H1 (cell line): ENCODE results near the gene CIC. TPM values are rescaled to one million over a fixed set of nuclear protein-coding genes. Genes with fewer than 3 reads are reported as not detected.

Experiments
- CTCF ChIA-PET: fragments of 300-600 bp; sonication (Branson Sonifier 250); formaldehyde crosslinking; loops from one replicate; lab custom pipeline; 2021; ENCODE audit not compliant: partially characterized antibody; lab: Charles Lee
- POLR2A ChIA-PET: fragments of 300-600 bp; sonication (Branson Sonifier 250); formaldehyde crosslinking; loops from one replicate; lab custom pipeline; 2021; ENCODE audit warnings: inconsistent platforms; ENCODE audit not compliant: partially characterized antibody; lab: Charles Lee
- DNase-seq, 2 experiments: peaks; one replicate each; pipeline versions ENCODE4 v3.0.0 to v3.0.0-alpha.2; 2010 to 2022; ENCODE audit warnings: low spot score in 2 of 2, low read depth in 1 of 2, mixed read lengths in 1 of 2
- FAIRE-seq: peaks from 2 replicates; lab custom pipeline; 2011; peaks lifted over from hg19 to GRCh38; lab: Jason Lieb, UNC
- H2AFZ ChIP-seq: 2 replicates; pipeline ENCODE4 v1.8.1; 2012; ENCODE audit warnings: low read length, inconsistent platforms
- H2AK5ac ChIP-seq: 2 replicates; pipeline ENCODE4 v1.6.1; 2013; ENCODE audit warnings: low read depth, low read length
- H2BK120ac ChIP-seq: replicated peaks from 2 replicates; pipeline ENCODE3; 2013; ENCODE audit warnings: low read depth, low read length, inconsistent platforms
- H2BK12ac ChIP-seq: 2 replicates; pipeline ENCODE4 v1.6.1; 2013; ENCODE audit warnings: low read depth, low read length
- H2BK15ac ChIP-seq: 2 replicates; pipeline ENCODE4 v1.6.1; 2013; ENCODE audit warnings: low read length
- H2BK20ac ChIP-seq: 2 replicates; pipeline ENCODE4 v1.6.1; 2013; ENCODE audit warnings: low read length
- H2BK5ac ChIP-seq: 2 replicates; pipeline ENCODE4 v1.6.1; 2013; ENCODE audit warnings: low read depth, low read length
- H3K14ac ChIP-seq: 2 replicates; pipeline ENCODE4 v1.6.1; 2013; ENCODE audit warnings: inconsistent platforms; ENCODE audit not compliant: insufficient read length
- H3K18ac ChIP-seq: 2 replicates; pipeline ENCODE4 v1.6.1; 2013; ENCODE audit warnings: low read length; ENCODE audit errors: extremely low read depth
- H3K23ac ChIP-seq: 2 replicates; pipeline ENCODE4 v1.6.1; 2013; ENCODE audit warnings: inconsistent platforms; ENCODE audit not compliant: insufficient read length
- H3K23me2 ChIP-seq: 2 replicates; pipeline ENCODE4 v1.6.1; 2013; ENCODE audit warnings: low read depth, low read length
- H3K27ac ChIP-seq: 2 replicates; pipeline ENCODE4 v1.6.1; 2011; ENCODE audit warnings: low read depth, low read length, inconsistent platforms
- H3K27me3 ChIP-seq, 4 experiments: replicated peaks in 1 of 4; 1 replicate in 1 of 4; 2 replicates in 3 of 4; pipeline versions ENCODE4 v1.6.1 to v1.8.1; 2011 to 2013; ENCODE audit warnings: low read length in 3 of 4, mild to moderate bottlenecking in 3 of 4, inconsistent platforms in 2 of 4, mixed read lengths in 2 of 4, moderate library complexity in 1 of 4; ENCODE audit not compliant: control insufficient read depth in 3 of 4, insufficient read depth in 3 of 4; ENCODE audit errors: extremely low read depth in 1 of 4
- H3K36me3 ChIP-seq, 4 experiments: 2 replicates each; pipeline versions ENCODE4 v1.6.1 to v1.8.1; 2011 to 2013; ENCODE audit warnings: mild to moderate bottlenecking in 4 of 4, low read length in 3 of 4, moderate library complexity in 2 of 4, control low read depth in 1 of 4, inconsistent platforms in 1 of 4; ENCODE audit not compliant: insufficient read depth in 4 of 4, control insufficient read depth in 2 of 4
- H3K4ac ChIP-seq: replicated peaks from 2 replicates; pipeline ENCODE3; 2013; ENCODE audit warnings: low read length, low read depth, mixed read lengths, inconsistent platforms; ENCODE audit not compliant: insufficient read length
- H3K4me1 ChIP-seq, 4 experiments: replicated peaks in 1 of 4; 1 replicate in 1 of 4; 2 replicates in 3 of 4; pipeline versions ENCODE4 v1.6.1 to v1.8.1; 2011 to 2013; ENCODE audit warnings: low read length in 3 of 4, inconsistent platforms in 2 of 4, mixed read lengths in 1 of 4; ENCODE audit not compliant: insufficient read depth in 4 of 4, control insufficient read depth in 3 of 4
- H3K4me2 ChIP-seq, 2 experiments: 2 replicates each; pipeline versions ENCODE4 v1.6.1 to v1.8.1; 2011 to 2013; ENCODE audit warnings: low read depth in 2 of 2, low read length in 2 of 2, control low read depth in 1 of 2, inconsistent platforms in 1 of 2, mild to moderate bottlenecking in 1 of 2; ENCODE audit not compliant: insufficient read depth in 1 of 2
- H3K4me3 ChIP-seq, 4 experiments: fragments of 200-600, 300-600 bp in 1 of 4; sonication (generic), shearing (Covaris generic), sonication (Bioruptor Twin) in 1 of 4; 2 replicates each; pipeline versions ENCODE4 v1.5.1 to v1.8.1; 2011 to 2016; ENCODE audit warnings: low read length in 4 of 4, low read depth in 3 of 4, control low read depth in 2 of 4, inconsistent platforms in 2 of 4, mild to moderate bottlenecking in 2 of 4, mixed read lengths in 1 of 4, moderate library complexity in 1 of 4; ENCODE audit not compliant: insufficient read depth in 2 of 4; ENCODE audit errors: extremely low read depth in 1 of 4
- H3K56ac ChIP-seq: replicated peaks from 2 replicates; pipeline ENCODE3; 2013; ENCODE audit warnings: low read depth, mild to moderate bottlenecking, mixed read lengths, low read length, inconsistent platforms; ENCODE audit not compliant: insufficient read length
- H3K79me1 ChIP-seq: 2 replicates; pipeline ENCODE4 v1.6.1; 2013; ENCODE audit warnings: low read depth, low read length, control low read depth
- H3K79me2 ChIP-seq, 2 experiments: 2 replicates each; pipeline versions ENCODE4 v1.6.1 to v1.8.1; 2012 to 2013; ENCODE audit warnings: low read length in 2 of 2, mild to moderate bottlenecking in 2 of 2, inconsistent platforms in 1 of 2; ENCODE audit not compliant: insufficient read depth in 2 of 2, control insufficient read depth in 1 of 2
- H3K9ac ChIP-seq, 4 experiments: replicated peaks in 1 of 4; 1 replicate in 1 of 4; 2 replicates in 3 of 4; pipeline versions ENCODE4 v1.6.1 to v1.8.1; 2011 to 2013; ENCODE audit warnings: low read depth in 3 of 4, low read length in 3 of 4, control low read depth in 2 of 4, mild to moderate bottlenecking in 2 of 4, moderate library complexity in 2 of 4, inconsistent platforms in 1 of 4; ENCODE audit errors: extremely low read depth in 1 of 4
- H3K9me3 ChIP-seq, 2 experiments: 2 replicates each; pipeline versions ENCODE4 v1.6.1 to v1.8.1; 2012 to 2013; ENCODE audit warnings: mild to moderate bottlenecking in 2 of 2, moderate library complexity in 2 of 2, control low read depth in 1 of 2, inconsistent platforms in 1 of 2, low read depth in 1 of 2, low read length in 1 of 2, mixed read lengths in 1 of 2; ENCODE audit not compliant: insufficient read depth in 2 of 2
- H4K20me1 ChIP-seq, 2 experiments: replicated peaks in 1 of 2; 2 replicates each; pipeline versions ENCODE3 to v1.8.1; 2011 to 2013; ENCODE audit warnings: inconsistent platforms in 2 of 2, low read length in 2 of 2, mild to moderate bottlenecking in 1 of 2; ENCODE audit not compliant: insufficient read depth in 2 of 2, control insufficient read depth in 1 of 2
- H4K5ac ChIP-seq: 2 replicates; pipeline ENCODE4 v1.6.1; 2013; ENCODE audit warnings: low read length, low read depth, mixed read lengths, inconsistent platforms; ENCODE audit not compliant: insufficient read length
- H4K8ac ChIP-seq: 2 replicates; pipeline ENCODE4 v1.8.0; 2013; ENCODE audit warnings: mild to moderate bottlenecking, moderate library complexity, low read length, inconsistent platforms; ENCODE audit not compliant: insufficient read depth; ENCODE audit errors: extremely low read depth
- H4K91ac ChIP-seq: replicated peaks from 2 replicates; pipeline ENCODE3; 2013; ENCODE audit warnings: low read length, mixed read lengths, inconsistent platforms; ENCODE audit not compliant: insufficient read length
- CTCF ChIP-seq, 3 experiments: IDR thresholded peaks; 1 replicate in 2 of 3; 2 replicates in 1 of 3; pipeline versions ENCODE4 v1.5.1 to v1.6.1; 2011; ENCODE audit warnings: low read length in 3 of 3, mild to moderate bottlenecking in 3 of 3, inconsistent platforms in 2 of 3, low read depth in 1 of 3, moderate library complexity in 1 of 3; ENCODE audit not compliant: insufficient read depth in 1 of 3; ENCODE audit errors: control extremely low read depth in 1 of 3
- SP2 ChIP-seq: IDR thresholded peaks from 2 replicates; pipeline ENCODE4 v1.6.1; 2012; ENCODE audit warnings: mild to moderate bottlenecking, low read length, inconsistent platforms
- YY1 ChIP-seq: IDR thresholded peaks from 2 replicates; pipeline ENCODE4 v1.6.1; 2011; ENCODE audit warnings: low read depth, mild to moderate bottlenecking, low read length
- WGBS, 2 experiments: shearing (Covaris generic) in 1 of 2; methylation state at CpG; one replicate each; pipeline versions ENCODE4 v1.1.6 to v1.1.7; 2013 to 2015; ENCODE audit warnings: low lambda C conversion rate in 2 of 2, mixed read lengths in 2 of 2, inconsistent platforms in 1 of 2, low coverage in 1 of 2, missing lambda C conversion rate in 1 of 2; ENCODE audit not compliant: insufficient replicate concordance in 2 of 2, insufficient coverage in 1 of 2, insufficient read length in 1 of 2; ENCODE audit errors: extremely low coverage in 1 of 2, missing lambda C conversion rate in 1 of 2; 5-methylcytosine and 5-hydroxymethylcytosine counted together
- polyA plus RNA-seq, 7 experiments: library from polyadenylated mRNA; depleted of rRNA in 3 of 7; stranded (reverse) in 5 of 7; unstranded in 2 of 7; fragments of >200 nt in 5 of 7; fragments of 200-250 nt in 2 of 7; gene quantifications; 1 replicate in 5 of 7; 2 replicates in 1 of 7; 4 replicates in 1 of 7; pipeline versions ENCODE4 v1.2.1 to v1.2.3, GENCODE V29; 2011 to 2013; ENCODE audit warnings: missing spikeins in 2 of 7, mixed read lengths in 2 of 7
- total RNA-seq: library from RNA; stranded (reverse); fragmentation: NEBNext Ultra II Directional; extraction: Animal tissue kit (Norgen Biotek cat#: 25700); gene quantifications from 2 replicates; pipeline ENCODE4 v1.2.1, GENCODE V29; 2021

CIC gene
- total and polyA plus RNA-seq, 2 of the 8 experiments (the other 6 are each of a cell fraction or from before 2014, with no cell fraction given): 13.2 to 43.6 TPM

DNA sequence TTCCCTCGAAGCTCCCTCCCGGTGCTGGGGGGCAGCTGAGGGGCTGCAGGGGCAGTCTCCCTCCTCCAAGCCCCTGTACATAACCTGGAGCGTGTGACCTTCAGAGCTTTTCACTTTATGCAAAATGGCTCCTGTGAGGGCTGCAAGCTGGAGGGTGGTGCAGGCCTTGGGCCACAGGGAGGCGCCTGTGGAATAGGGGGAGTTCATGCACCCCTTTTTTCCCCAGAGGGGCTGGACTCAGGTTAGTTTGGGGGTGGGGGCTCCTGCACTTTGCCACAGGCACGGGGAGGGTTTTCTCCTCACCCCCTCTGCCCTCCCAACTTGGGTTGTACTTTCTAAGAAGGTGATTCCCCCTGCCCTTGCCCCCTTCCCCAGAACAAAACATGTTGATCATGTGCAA is 26.3 kb downstream of the CIC start:
- Histone ChIP-seq H3K14ac (no peak overlapping the region), H3K23me2 (no peaks in the 10 kb centered on the region), H3K56ac (no peak overlapping the region), H2AK5ac (no peak overlapping the region), H3K4me3 (no peak overlapping the region), H3K27me3 (no peaks in the 10 kb centered on the region), H4K91ac (no peak overlapping the region), H3K9ac (no peak overlapping the region), H3K18ac (no peak overlapping the region), H3K4me1 (peaks cover 0 to 2% (median under 1%) of the 10 kb centered on the region in 4 experiments; a peak in 4 of 7 replicates), H3K79me2 (no peaks in the 10 kb centered on the region), H2BK12ac (no peak overlapping the region; the same call in 1 of the 2 replicates), H2BK20ac (no peak overlapping the region), H2BK15ac (no peak overlapping the region; the same call in 1 of the 2 replicates), H3K23ac (no peak overlapping the region), H2BK5ac (0 out of 2 replicates have a peak overlapping the region, but pooled peaks have one; percentile 6), H3K27ac (no peak overlapping the region), H4K20me1 (peaks cover 0 to 9% of the 10 kb centered on the region in 2 experiments), H4K5ac (no peak overlapping the region), H3K4ac (no peak overlapping the region), H3K4me2 (no peak overlapping the region), H3K79me1 (0 out of 2 replicates have a peak, but pooled peaks cover 2% of the 10 kb centered on the region), H3K9me3 (no peaks in the 10 kb centered on the region), H2AFZ (no peak overlapping the region), H2BK120ac (no peak overlapping the region), H3K36me3 (peaks cover 0 to 44% (median 27%) of the 10 kb centered on the region in 4 experiments; a peak in 6 of 8 replicates), H4K8ac (peak overlapping the region; percentile 48; the same call in 1 of the 2 replicates)
- 0 out of 2 replicates have a peak, but pooled peaks have one; percentile 24 for TF ChIP-seq YY1
- peak; percentile 26 to 34 (median 30) for TF ChIP-seq CTCF (IDR thresholded peaks at IDR 0.05; ENCODE audit: control extremely low read depth in 1 of 3, insufficient read depth in 1 of 3, low read depth in 1 of 3, low read length in 3 of 3)
- no peak for TF ChIP-seq SP2
- FAIRE-seq (no peak), DNase-seq (peak in 1 of 2 experiments; percentile 52)
- ChIA-PET CTCF (interaction anchor here (0.7 to 10.6 kb wide), 20 partner anchors 8 to 432 kb away, joined by 3 to 155 read pairs (median 6); partner anchors contain the start of genes GSK3A and ZNF526), POLR2A (interaction anchor here (0.5 to 4.1 kb wide), 11 partner anchors 9 to 213 kb away, joined by 3 to 20 read pairs (median 4); no protein-coding TSS in a partner anchor)
- WGBS, 2 experiments: 85% methylated on average over 5 of the region's 5 CpGs; no CpG with 5 or more reads in 1 of the 2 experiments
